ENCODE data around the gene ITGA2. TPM values are rescaled to one million over a fixed set of nuclear protein-coding genes. Genes with fewer than 3 reads are reported as not detected.

The ITGA2 gene
- total RNA-seq, 1 experiment from 2014 or later = 13.6 TPM

DNA sequence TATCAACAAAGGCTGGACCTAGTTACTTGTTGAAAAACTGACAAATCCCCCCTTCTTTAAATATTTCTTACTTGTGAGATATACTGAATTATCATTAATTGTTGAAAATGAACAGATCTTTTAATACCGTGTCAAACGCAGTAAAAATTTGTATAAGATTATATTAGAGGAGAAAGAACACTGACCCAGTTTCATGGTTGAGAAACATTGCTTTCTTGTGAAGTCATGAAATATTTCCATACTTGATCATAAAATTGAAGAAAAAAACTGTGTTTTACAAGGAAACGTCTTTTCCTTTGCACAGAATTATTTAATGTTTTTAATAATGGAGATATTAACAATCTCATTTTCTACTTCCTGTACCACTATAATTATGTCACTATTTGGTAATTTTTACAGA lies 74.6 kb downstream of the ITGA2 start:
- Histone ChIP-seq H3K9me3 (no peaks in the 10 kb centered on the region), H3K27me3 (replicated peaks; ENCODE audit: control insufficient read depth, insufficient read depth, low read length) (no peaks in the 10 kb centered on the region), H3K4me3 (ENCODE audit: low read depth, low read length) (no peak overlapping the region), H3K36me3 (ENCODE audit: control insufficient read depth, insufficient read depth, low read length) (no peaks in the 10 kb centered on the region), H3K4me1 (no peaks in the 10 kb centered on the region)
- no TSS peak for BruUV-seq (replicated peaks)
- ChIA-PET POLR2A (no interaction called here), CTCF (no interaction called here)
- intact Hi-C loops (cut with micrococcal nuclease; ENCODE audit: unreplicated experiment) = no loop called here
- Mint-ChIP-seq H3K27me3 (ENCODE audit: insufficient read depth, unreplicated experiment) (no peaks in the 10 kb centered on the region), H3K27ac (ENCODE audit: unreplicated experiment) (no peak overlapping the region), H3K4me1 (ENCODE audit: low read depth, unreplicated experiment) (no peaks in the 10 kb centered on the region), H3K9me3 (ENCODE audit: unreplicated experiment) (no peaks in the 10 kb centered on the region), H3K36me3 (ENCODE audit: insufficient read depth, unreplicated experiment) (peaks cover 21% of the 10 kb centered on the region), H3K4me3 (ENCODE audit: unreplicated experiment) (no peak overlapping the region)
- no peak for DNase-seq
- TF ChIP-seq, protein P1, sequence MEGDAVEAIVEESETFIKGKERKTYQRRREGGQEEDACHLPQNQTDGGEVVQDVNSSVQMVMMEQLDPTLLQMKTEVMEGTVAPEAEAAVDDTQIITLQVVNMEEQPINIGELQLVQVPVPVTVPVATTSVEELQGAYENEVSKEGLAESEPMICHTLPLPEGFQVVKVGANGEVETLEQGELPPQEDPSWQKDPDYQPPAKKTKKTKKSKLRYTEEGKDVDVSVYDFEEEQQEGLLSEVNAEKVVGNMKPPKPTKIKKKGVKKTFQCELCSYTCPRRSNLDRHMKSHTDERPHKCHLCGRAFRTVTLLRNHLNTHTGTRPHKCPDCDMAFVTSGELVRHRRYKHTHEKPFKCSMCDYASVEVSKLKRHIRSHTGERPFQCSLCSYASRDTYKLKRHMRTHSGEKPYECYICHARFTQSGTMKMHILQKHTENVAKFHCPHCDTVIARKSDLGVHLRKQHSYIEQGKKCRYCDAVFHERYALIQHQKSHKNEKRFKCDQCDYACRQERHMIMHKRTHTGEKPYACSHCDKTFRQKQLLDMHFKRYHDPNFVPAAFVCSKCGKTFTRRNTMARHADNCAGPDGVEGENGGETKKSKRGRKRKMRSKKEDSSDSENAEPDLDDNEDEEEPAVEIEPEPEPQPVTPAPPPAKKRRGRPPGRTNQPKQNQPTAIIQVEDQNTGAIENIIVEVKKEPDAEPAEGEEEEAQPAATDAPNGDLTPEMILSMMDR (IDR thresholded peaks at IDR 0.05; ENCODE audit: insufficient read depth in 1 of 2, low read depth in 1 of 2, low read length in 1 of 2, severe bottlenecking in 1 of 2, unreplicated experiment in 1 of 2) = no peak

DNA sequence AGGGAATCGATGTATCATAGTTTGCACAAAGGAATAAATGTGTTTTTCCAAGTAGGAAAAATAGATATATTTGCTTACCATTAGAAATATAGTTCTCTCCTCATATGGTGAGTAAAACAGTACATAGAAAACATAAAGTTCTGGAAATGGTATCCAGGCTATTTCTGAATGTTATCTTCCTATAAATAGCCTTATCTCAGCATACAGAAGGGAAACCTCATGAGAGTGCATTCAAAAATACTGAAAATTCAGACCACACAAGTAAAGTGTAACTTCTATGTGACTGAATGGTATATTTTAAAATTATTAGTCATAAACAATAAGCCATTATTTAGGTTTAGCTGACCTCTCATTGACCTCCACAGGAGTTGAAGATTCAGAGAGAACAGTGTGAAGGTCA lies 76.9 kb downstream of the ITGA2 start:
- H3K27ac Mint-ChIP-seq (ENCODE audit: unreplicated experiment) = no peak overlapping the region
- H3K9me3 Mint-ChIP-seq (ENCODE audit: unreplicated experiment) = no peaks in the 10 kb centered on the region
- no TSS peak for BruUV-seq (replicated peaks)
- no peak for DNase-seq
- POLR2A ChIA-PET = no interaction called here
- H3K27me3 Mint-ChIP-seq (ENCODE audit: insufficient read depth, unreplicated experiment) = no peaks in the 10 kb centered on the region
- H3K9me3 ChIP-seq = no peaks in the 10 kb centered on the region
- TF ChIP-seq, protein P1 (IDR thresholded peaks at IDR 0.05; ENCODE audit: insufficient read depth in 1 of 2, low read depth in 1 of 2, low read length in 1 of 2, severe bottlenecking in 1 of 2, unreplicated experiment in 1 of 2) = no peak
- CTCF ChIA-PET = no interaction called here
- no peaks in the 10 kb centered on the region for H3K36me3 ChIP-seq (ENCODE audit: control insufficient read depth, insufficient read depth, low read length)
- no peak overlapping the region for H3K4me3 Mint-ChIP-seq (ENCODE audit: unreplicated experiment)
- intact Hi-C loops (cut with micrococcal nuclease; ENCODE audit: unreplicated experiment) = no loop called here
- no peaks in the 10 kb centered on the region for H3K4me1 Mint-ChIP-seq (ENCODE audit: low read depth, unreplicated experiment)
- H3K4me3 ChIP-seq (ENCODE audit: low read depth, low read length) = no peak overlapping the region
- H3K4me1 ChIP-seq = no peaks in the 10 kb centered on the region
- H3K27me3 ChIP-seq (replicated peaks; ENCODE audit: control insufficient read depth, insufficient read depth, low read length) = no peaks in the 10 kb centered on the region
- H3K36me3 Mint-ChIP-seq (ENCODE audit: insufficient read depth, unreplicated experiment) = peaks cover 23% of the 10 kb centered on the region

DNA sequence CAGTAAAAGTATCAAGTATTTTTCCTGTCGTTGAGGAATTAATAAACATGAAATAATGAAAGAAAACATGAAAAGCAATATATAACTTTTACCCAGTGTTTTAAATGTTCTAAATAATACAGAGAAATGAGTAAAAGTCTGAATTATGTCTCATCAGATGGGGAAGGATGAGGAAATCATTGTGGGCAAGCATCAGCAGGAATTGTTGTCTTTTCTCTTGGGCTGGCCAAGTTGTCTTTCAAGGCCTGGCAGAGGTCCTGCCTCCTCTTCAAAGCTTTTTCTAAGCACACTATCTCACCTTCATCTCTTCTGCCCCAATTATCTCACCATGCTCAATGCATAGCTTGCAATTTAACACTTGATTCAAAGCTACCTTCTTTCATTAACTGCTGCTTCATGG lies 78.5 kb downstream of the ITGA2 start:
- intact Hi-C loops (cut with micrococcal nuclease; ENCODE audit: unreplicated experiment) = no loop called here
- no peaks in the 10 kb centered on the region for H3K36me3 ChIP-seq (ENCODE audit: control insufficient read depth, insufficient read depth, low read length)
- no peaks in the 10 kb centered on the region for H3K9me3 Mint-ChIP-seq (ENCODE audit: unreplicated experiment)
- no peaks in the 10 kb centered on the region for H3K27me3 ChIP-seq (replicated peaks; ENCODE audit: control insufficient read depth, insufficient read depth, low read length)
- no peak for DNase-seq
- H3K27ac Mint-ChIP-seq (ENCODE audit: unreplicated experiment) = no peak overlapping the region
- H3K36me3 Mint-ChIP-seq (ENCODE audit: insufficient read depth, unreplicated experiment) = peaks cover 24% of the 10 kb centered on the region
- H3K27me3 Mint-ChIP-seq (ENCODE audit: insufficient read depth, unreplicated experiment) = no peaks in the 10 kb centered on the region
- no peak overlapping the region for H3K4me3 Mint-ChIP-seq (ENCODE audit: unreplicated experiment)
- no peaks in the 10 kb centered on the region for H3K9me3 ChIP-seq
- TF ChIP-seq, protein P1 (IDR thresholded peaks at IDR 0.05; ENCODE audit: insufficient read depth in 1 of 2, low read depth in 1 of 2, low read length in 1 of 2, severe bottlenecking in 1 of 2, unreplicated experiment in 1 of 2) = no peak
- BruUV-seq (replicated peaks) = no TSS peak
- POLR2A ChIA-PET = no interaction called here
- H3K4me1 ChIP-seq = no peaks in the 10 kb centered on the region
- CTCF ChIA-PET = no interaction called here
- no peaks in the 10 kb centered on the region for H3K4me1 Mint-ChIP-seq (ENCODE audit: low read depth, unreplicated experiment)
- no peak overlapping the region for H3K4me3 ChIP-seq (ENCODE audit: low read depth, low read length)

Data from Caco-2 (cell line).